Muscle layer of duodenum (tissue), 2 donors: ENCODE data around the gene TOMM70.
"Not testable (repeated sequence)": the region's sequence is repeated elsewhere in the genome, so short reads cannot be mapped to it uniquely, and the experiment has no call there.

Experiments used
- H3K27ac ChIP-seq: one replicate; pipeline ENCODE4 v1.7.0; 2013; ENCODE audit warnings: mild to moderate bottlenecking, low read length
- H3K27me3 ChIP-seq: one replicate; pipeline ENCODE4 v1.7.0; 2013; ENCODE audit warnings: low read depth, mild to moderate bottlenecking, control low read depth, low read length
- H3K36me3 ChIP-seq, 2 donors: one replicate each; pipeline ENCODE4 v1.7.0; 2013; ENCODE audit warnings: low read length in 2 of 2, control low read depth in 1 of 2, mild to moderate bottlenecking in 1 of 2; ENCODE audit not compliant: insufficient read depth in 2 of 2, control insufficient read depth in 1 of 2
- H3K4me1 ChIP-seq, 2 donors: one replicate each; pipeline ENCODE4 v1.7.0; 2013; ENCODE audit warnings: low read length in 2 of 2, mild to moderate bottlenecking in 2 of 2, control low read depth in 1 of 2, moderate library complexity in 1 of 2; ENCODE audit not compliant: insufficient read depth in 2 of 2, control insufficient read depth in 1 of 2
- H3K4me3 ChIP-seq, 2 donors: one replicate each; pipeline ENCODE4 v1.7.0; 2013; ENCODE audit warnings: low read length in 2 of 2, low read depth in 1 of 2, mild to moderate bottlenecking in 1 of 2
- H3K9me3 ChIP-seq, 2 donors: one replicate each; pipeline ENCODE4 v1.7.0; 2013; ENCODE audit warnings: low read length in 2 of 2, control low read depth in 1 of 2, mild to moderate bottlenecking in 1 of 2; ENCODE audit not compliant: control insufficient read depth in 1 of 2
- donor health status: healthy.

TOMM70 gene

GRCh38 chr3:100335434-100335833 lies 65.5 kb downstream of the TOMM70 start:
- H3K27me3 ChIP-seq = no peaks in the 10 kb centered on the region
- H3K4me1 ChIP-seq = peaks cover 7 to 8% of the 10 kb centered on the region in 2 donors
- H3K27ac ChIP-seq = no peak overlapping the region
- peak overlapping the region; percentile 74 to 96 for H3K4me3 ChIP-seq
- H3K36me3 ChIP-seq = peaks cover 0 to 15% of the 10 kb centered on the region in 2 donors
- H3K9me3 ChIP-seq = no peaks in the 10 kb centered on the region

- H3K27ac ChIP-seq = peak within 1 kb of the TSS; percentile 81
- peak within 1 kb of the TSS; percentile 74 to 96 for H3K4me3 ChIP-seq
- peaks cover 0 to 10% of the 10 kb centered on the region in 2 donors for H3K36me3 ChIP-seq
- peaks cover 7 to 8% of the 10 kb centered on the region in 2 donors for H3K4me1 ChIP-seq
- no peaks in the 10 kb centered on the region for H3K27me3 ChIP-seq
- no peaks in the 10 kb centered on the region for H3K9me3 ChIP-seq
These were observed 66.2 kb downstream of the TOMM70 start, which contains the start of gene NIT2 for GRCh38 chr3:100334488-100335351. NIT2 (plus strand) TSS chr3:100334757; CDS start chr3:100334792, 35 bp downstream.

- Histone ChIP-seq H3K27ac (peak overlapping the region; percentile 81), H3K4me3 (peak overlapping the region; percentile 74 to 96), H3K4me1 (peaks cover 7 to 8% of the 10 kb centered on the region in 2 donors), H3K36me3 (peaks cover 0 to 3% of the 10 kb centered on the region in 2 donors), H3K27me3 (no peaks in the 10 kb centered on the region), H3K9me3 (no peaks in the 10 kb centered on the region)
These were observed 66.9 kb downstream of the TOMM70 start for GRCh38 chr3:100333970-100334487.

- no peaks in the 10 kb centered on the region for H3K27me3 ChIP-seq
- no peaks in the 10 kb centered on the region for H3K36me3 ChIP-seq
- no peak overlapping the region for H3K4me3 ChIP-seq
- H3K4me1 ChIP-seq = peaks cover 7 to 8% of the 10 kb centered on the region in 2 donors
- H3K9me3 ChIP-seq = no peaks in the 10 kb centered on the region
- no peak overlapping the region for H3K27ac ChIP-seq
These were observed 67.8 kb downstream of the TOMM70 start for GRCh38 chr3:100333051-100333450.

GRCh38 chr3:100331660-100332059 lies 69.2 kb downstream of the TOMM70 start:
- Histone ChIP-seq H3K27ac (no peak overlapping the region), H3K9me3 (no peaks in the 10 kb centered on the region), H3K27me3 (no peaks in the 10 kb centered on the region), H3K36me3 (no peaks in the 10 kb centered on the region), H3K4me1 (peaks cover 7 to 8% of the 10 kb centered on the region in 2 donors), H3K4me3 (no peak overlapping the region)

- Histone ChIP-seq H3K36me3 (peaks cover 0 to 4% of the 10 kb centered on the region in 2 donors), H3K27ac (no peak overlapping the region), H3K4me3 (no peak overlapping the region), H3K4me1 (peaks cover 5 to 6% of the 10 kb centered on the region in 2 donors), H3K27me3 (no peaks in the 10 kb centered on the region), H3K9me3 (no peaks in the 10 kb centered on the region)
These were observed 70.2 kb downstream of the TOMM70 start for GRCh38 chr3:100330651-100331050.

GRCh38 chr3:100329800-100330489 lies 70.9 kb downstream of the TOMM70 start:
- no peaks in the 10 kb centered on the region for H3K27me3 ChIP-seq
- H3K4me3 ChIP-seq = no peak overlapping the region
- no peaks in the 10 kb centered on the region for H3K4me1 ChIP-seq
- H3K36me3 ChIP-seq = peaks cover 0 to 6% of the 10 kb centered on the region in 2 donors
- no peak overlapping the region for H3K27ac ChIP-seq
- H3K9me3 ChIP-seq = no peaks in the 10 kb centered on the region

- H3K4me1 ChIP-seq, H3K27me3 ChIP-seq, H3K9me3 ChIP-seq, H3K36me3 ChIP-seq, H3K27ac ChIP-seq, H3K4me3 ChIP-seq: not testable (repeated sequence)
These were observed 73.5 kb downstream of the TOMM70 start for GRCh38 chr3:100327377-100327776.

- H3K9me3 ChIP-seq = no peaks in the 10 kb centered on the region
- no peak overlapping the region for H3K4me3 ChIP-seq
- no peak overlapping the region for H3K27ac ChIP-seq
- H3K4me1 ChIP-seq = no peaks in the 10 kb centered on the region
- H3K36me3 ChIP-seq = peaks cover 13 to 16% of the 10 kb centered on the region in 2 donors
- H3K27me3 ChIP-seq = no peaks in the 10 kb centered on the region
These were observed 75.1 kb downstream of the TOMM70 start for GRCh38 chr3:100325827-100326226.

GRCh38 chr3:100324044-100324443 lies 76.8 kb downstream of the TOMM70 start:
- Histone ChIP-seq H3K27ac (no peak overlapping the region), H3K4me1 (no peaks in the 10 kb centered on the region), H3K4me3 (no peak overlapping the region), H3K27me3 (no peaks in the 10 kb centered on the region), H3K36me3 (peaks cover 21 to 27% of the 10 kb centered on the region in 2 donors), H3K9me3 (no peaks in the 10 kb centered on the region)

GRCh38 chr3:100319951-100320350 lies 80.9 kb downstream of the TOMM70 start:
- Histone ChIP-seq H3K27me3 (no peaks in the 10 kb centered on the region), H3K9me3 (no peaks in the 10 kb centered on the region), H3K27ac (no peak overlapping the region), H3K36me3 (peaks cover 21% of the 10 kb centered on the region in 2 donors), H3K4me3 (no peak overlapping the region), H3K4me1 (no peaks in the 10 kb centered on the region)
